SIG-M5 treated with dmso at 0.1 percent for 504 hours (cell line): Measurements from ENCODE around the gene USHBP1.

Experiments
- DNase-seq: peaks from one replicate; lab custom pipeline; 2025; ENCODE audit not compliant: unreplicated experiment; lab: John Stamatoyannopoulos, UW

The USHBP1 gene

DNA sequence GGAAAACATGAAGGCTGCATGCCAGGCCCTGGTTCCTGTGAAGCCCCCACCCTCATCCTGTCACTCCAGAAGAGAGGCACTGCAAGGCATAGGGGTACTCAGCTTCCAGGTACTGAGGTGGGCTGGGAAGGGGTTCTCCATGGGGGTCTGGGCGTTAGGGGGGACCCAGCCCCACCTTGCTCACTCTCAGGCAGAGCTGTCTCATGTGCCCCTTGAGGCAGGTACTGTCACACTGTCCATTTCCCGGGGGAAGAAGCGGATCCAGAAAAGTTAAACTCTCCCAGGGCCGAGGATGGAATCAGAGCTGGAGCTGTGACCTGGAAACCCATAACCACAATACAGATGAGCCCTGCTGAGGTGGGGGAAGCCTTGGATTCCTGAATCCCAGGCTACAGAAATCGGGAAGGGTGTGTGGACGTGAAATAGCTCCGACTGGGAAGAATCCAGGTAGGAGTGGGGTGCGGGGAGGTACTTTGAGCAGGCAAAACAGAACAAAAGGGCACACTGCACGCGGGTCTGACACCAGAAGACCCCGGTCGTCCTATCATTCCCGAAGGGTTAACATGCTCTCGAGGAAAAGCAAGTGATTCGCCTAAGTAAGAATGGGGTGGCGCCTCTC, 49.9 kb downstream of the USHBP1 start:
- DNase-seq: no peak

GRCh38 chr19:17213334-17213733, 51.2 kb downstream of the USHBP1 start:
- no peak for DNase-seq

GRCh38 chr19:17211547-17212446, 52.7 kb downstream of the USHBP1 start:
- DNase-seq: no peak

DNA sequence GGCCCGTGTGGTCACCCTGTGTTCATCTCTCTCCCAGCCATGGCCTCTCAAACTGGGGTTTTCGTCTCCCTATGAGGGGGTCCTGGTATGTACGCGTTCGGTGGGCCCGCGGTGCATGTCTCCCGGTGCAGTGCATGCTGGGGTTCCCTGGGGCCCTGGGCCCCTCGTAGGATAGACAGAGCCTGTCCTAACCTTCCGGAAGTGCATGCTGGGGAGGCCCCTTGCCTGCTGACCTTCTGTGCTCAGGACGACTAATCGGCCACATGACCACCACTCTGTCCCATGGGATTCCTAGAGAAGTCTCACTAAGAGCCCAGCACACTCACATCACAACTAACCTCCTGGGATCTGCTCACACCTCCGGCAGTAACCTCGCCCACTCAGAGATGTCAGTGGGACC, 54.2 kb downstream of the USHBP1 start:
- DNase-seq: no peak

- peak; percentile 16 for DNase-seq
These were observed 55.2 kb downstream of the USHBP1 start for GRCh38 chr19:17209126-17210036.

GRCh38 chr19:17206736-17207581, 57.6 kb downstream of the USHBP1 start:
- no peak for DNase-seq

- peak; percentile 29 for DNase-seq
These were observed 59.1 kb downstream of the USHBP1 start for GRCh38 chr19:17205237-17206140.

DNA sequence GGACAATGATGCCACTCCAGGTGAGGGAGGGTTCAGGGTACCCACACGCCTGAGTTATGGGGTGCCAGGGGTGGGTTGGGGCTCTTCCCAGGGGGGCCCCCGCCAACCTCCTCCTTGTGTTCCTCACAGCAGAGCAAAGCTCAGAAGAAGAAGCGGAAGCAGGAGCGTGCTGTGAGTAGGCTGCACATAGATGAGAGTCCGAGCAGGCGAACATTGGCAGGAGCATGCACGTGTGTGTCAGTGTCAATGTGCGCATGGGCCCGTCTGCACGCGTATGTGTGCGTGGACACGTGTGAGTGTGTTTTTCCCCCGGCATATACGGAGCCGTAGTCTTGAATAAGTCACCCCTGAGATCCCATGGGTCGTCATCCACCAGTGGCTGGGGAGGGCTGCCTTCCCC, 61.8 kb downstream of the USHBP1 start:
- no peak for DNase-seq

DNA sequence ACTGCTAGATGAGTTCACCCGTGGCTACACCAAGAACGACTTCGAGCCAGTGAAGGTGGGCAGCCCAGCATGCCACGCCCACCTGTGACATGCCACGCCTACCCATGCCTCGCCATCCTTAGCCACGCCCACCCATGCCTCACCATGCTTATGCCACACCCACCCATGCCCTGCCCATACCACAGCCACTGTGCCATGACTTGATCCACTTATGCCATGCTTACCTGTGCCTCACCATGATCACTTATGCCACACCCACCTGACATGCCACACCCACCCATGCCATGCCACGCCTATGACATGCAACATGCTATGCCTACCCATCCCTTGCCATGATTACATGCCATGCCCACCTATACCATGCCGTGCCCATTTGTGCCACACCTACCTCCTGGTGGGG, 62.3 kb downstream of the USHBP1 start:
- DNase-seq: no peak

DNA sequence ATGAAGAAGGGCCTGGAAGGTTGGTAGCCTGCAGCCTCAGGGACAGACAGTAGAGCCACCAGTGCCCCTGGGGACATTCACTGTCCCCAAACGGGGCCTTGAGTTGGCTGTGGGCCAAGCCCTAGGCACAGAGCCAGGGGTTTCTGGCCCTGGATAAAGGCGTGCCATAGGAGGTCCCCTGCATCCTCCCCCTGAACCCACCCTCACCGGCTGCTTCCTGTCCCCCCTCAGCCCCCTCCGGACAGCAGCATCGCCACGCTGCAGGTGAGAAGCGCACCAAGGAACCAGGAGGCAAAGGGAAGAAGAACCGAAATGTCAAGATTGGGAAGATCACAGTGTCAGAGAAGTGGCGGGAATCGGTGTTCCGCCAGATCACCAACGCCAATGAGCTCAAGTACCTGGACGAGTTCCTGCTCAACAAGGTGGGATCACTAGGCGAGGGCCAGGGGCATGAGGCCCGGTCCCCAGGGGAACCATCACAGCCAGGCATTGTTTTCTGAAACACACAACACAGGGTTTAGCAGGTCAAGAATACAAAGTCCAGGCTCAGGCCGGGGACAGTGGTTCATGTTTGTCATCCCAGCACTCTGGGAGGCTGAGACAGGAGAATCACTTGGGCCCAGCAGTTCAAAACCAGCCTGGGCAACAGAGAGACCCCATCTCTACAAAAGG, 64.0 kb downstream of the USHBP1 start:
- no peak for DNase-seq
